ENCODE results near the gene PPM1A.

PPM1A gene

GRCh38 chr14:60248697-60249318 is at the start of gene PPM1A:
TSS of gene PPM1A (plus strand) at chr14:60249221. CDS start at chr14:60282704, 33,483 bp downstream.
- peak; percentile 66 for DNase-seq

- no peak for DNase-seq
These were observed 49.7 kb upstream of the PPM1A start for GRCh38 chr14:60199321-60199720.

GRCh38 chr14:60204104-60204842 is 44.7 kb upstream of the PPM1A start:
- no peak for DNase-seq

GRCh38 chr14:60204843-60205774 is 43.9 kb upstream of the PPM1A start:
- no peak for DNase-seq

- no peak for DNase-seq
These were observed 42.8 kb upstream of the PPM1A start for GRCh38 chr14:60206249-60206670.

- no peak for DNase-seq
These were observed 42.0 kb upstream of the PPM1A start for GRCh38 chr14:60206837-60207533.

- DNase-seq, result no peak
These were observed 38.3 kb upstream of the PPM1A start for GRCh38 chr14:60210703-60211102.

- no peak for DNase-seq
These were observed 37.9 kb upstream of the PPM1A start for GRCh38 chr14:60211153-60211552.

- DNase-seq, result no peak
These were observed 36.3 kb upstream of the PPM1A start for GRCh38 chr14:60212503-60213371.

GRCh38 chr14:60214003-60214402 is 35.0 kb upstream of the PPM1A start:
- no peak for DNase-seq

GRCh38 chr14:60214415-60215126 is 34.5 kb upstream of the PPM1A start:
- DNase-seq, result no peak

- no peak for DNase-seq
These were observed 33.9 kb upstream of the PPM1A start for GRCh38 chr14:60215127-60215444.

GRCh38 chr14:60215520-60216420 is 33.3 kb upstream of the PPM1A start:
- DNase-seq, result no peak

- DNase-seq, result no peak
These were observed 31.3 kb upstream of the PPM1A start for GRCh38 chr14:60217713-60218112.

GRCh38 chr14:60220084-60220483 is 28.9 kb upstream of the PPM1A start:
- DNase-seq, result no peak

- DNase-seq, result no peak
These were observed 28.1 kb upstream of the PPM1A start for GRCh38 chr14:60220917-60221316.

GRCh38 chr14:60221457-60221856 is 27.6 kb upstream of the PPM1A start:
- DNase-seq, result no peak

GRCh38 chr14:60222820-60223219 is 26.2 kb upstream of the PPM1A start:
- no peak for DNase-seq

GRCh38 chr14:60225265-60225664 is 23.8 kb upstream of the PPM1A start:
- no peak for DNase-seq

GRCh38 chr14:60226298-60226697 is 22.7 kb upstream of the PPM1A start:
- no peak for DNase-seq
